ENCODE data around the gene FTCDNL1. TPM values are rescaled to one million over a fixed set of nuclear protein-coding genes. Genes with fewer than 3 reads are reported as not detected.

Gene FTCDNL1
- total RNA-seq, 2 donors from 2014 or later = 0.70 to 1.5 TPM

DNA sequence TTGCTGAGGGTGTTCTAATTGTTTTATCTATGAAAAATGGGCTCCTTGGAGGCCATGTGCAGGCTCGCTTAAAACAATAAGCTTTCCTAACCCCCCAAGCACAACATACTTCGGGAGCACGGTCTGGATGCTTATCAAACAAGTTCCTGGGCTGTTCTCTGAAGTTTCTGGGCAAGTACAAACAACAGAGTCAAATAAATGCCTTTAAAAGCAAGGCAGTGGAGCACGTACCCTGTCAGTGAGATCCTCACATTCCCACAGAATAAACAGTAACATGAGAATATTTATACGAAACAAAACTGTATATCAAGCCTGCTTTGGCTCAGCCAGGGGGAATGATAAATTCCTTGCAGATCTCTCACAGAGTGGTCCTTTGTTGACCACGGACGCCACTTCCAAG is 44.8 kb downstream of the FTCDNL1 start:
- Histone ChIP-seq H3K4me1 (ENCODE audit: control insufficient read depth, insufficient read depth, low read length) (no peaks in the 10 kb centered on the region), H3K4me3 (ENCODE audit: low read length) (no peak overlapping the region), H3K36me3 (ENCODE audit: control insufficient read depth, insufficient read depth, low read length) (no peaks in the 10 kb centered on the region), H3K27me3 (ENCODE audit: control insufficient read depth, insufficient read depth, low read length, poor library complexity, severe bottlenecking) (no peaks in the 10 kb centered on the region), H3K27ac (ENCODE audit: low read depth, low read length) (no peak overlapping the region), H3K9ac (ENCODE audit: extremely low read depth, low read length, poor library complexity, severe bottlenecking) (no peak overlapping the region), H3K9me3 (ENCODE audit: control insufficient read depth, low read length) (peaks cover 10% of the 10 kb centered on the region)
- Mint-ChIP-seq H3K36me3 (ENCODE audit: low read depth) (no peaks in the 10 kb centered on the region), H3K4me3 (no peak overlapping the region), H3K27ac (no peak overlapping the region), H3K4me1 (peaks cover 13% of the 10 kb centered on the region), H3K27me3 (ENCODE audit: insufficient read depth) (peaks cover 6% of the 10 kb centered on the region), H3K9me3 (peaks cover 12% of the 10 kb centered on the region)
- 74 to 89% methylated on average over 5 to 7 of the region's 7 CpGs for WGBS, 2 experiments (ENCODE audit: insufficient coverage in 1 of 2, insufficient read length in 1 of 2)
- TF ChIP-seq, protein P1, sequence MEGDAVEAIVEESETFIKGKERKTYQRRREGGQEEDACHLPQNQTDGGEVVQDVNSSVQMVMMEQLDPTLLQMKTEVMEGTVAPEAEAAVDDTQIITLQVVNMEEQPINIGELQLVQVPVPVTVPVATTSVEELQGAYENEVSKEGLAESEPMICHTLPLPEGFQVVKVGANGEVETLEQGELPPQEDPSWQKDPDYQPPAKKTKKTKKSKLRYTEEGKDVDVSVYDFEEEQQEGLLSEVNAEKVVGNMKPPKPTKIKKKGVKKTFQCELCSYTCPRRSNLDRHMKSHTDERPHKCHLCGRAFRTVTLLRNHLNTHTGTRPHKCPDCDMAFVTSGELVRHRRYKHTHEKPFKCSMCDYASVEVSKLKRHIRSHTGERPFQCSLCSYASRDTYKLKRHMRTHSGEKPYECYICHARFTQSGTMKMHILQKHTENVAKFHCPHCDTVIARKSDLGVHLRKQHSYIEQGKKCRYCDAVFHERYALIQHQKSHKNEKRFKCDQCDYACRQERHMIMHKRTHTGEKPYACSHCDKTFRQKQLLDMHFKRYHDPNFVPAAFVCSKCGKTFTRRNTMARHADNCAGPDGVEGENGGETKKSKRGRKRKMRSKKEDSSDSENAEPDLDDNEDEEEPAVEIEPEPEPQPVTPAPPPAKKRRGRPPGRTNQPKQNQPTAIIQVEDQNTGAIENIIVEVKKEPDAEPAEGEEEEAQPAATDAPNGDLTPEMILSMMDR (conservative IDR thresholded peaks at IDR 0.05) = no peak
- DNase-seq = no peak

DNA sequence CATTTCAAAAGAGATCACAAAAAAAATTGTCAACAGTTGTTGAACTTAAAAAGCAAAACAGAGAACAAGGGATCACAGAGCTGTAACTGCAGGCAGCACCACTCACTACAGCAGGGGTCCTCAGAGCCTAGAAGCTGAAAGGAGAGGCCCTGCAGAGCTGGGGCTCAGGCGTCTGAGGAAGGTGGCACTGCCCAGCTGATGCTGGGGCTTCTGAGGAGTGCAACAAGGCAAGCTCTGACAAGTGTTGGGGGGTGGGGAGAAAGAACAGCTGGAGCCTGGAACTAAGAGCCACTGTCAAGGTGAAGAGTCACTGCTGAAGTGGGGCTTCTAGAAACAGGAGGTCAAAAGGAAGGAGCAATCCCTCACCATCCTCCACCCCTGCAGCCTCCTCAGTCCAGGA is 46.2 kb downstream of the FTCDNL1 start:
- Histone ChIP-seq H3K27ac (ENCODE audit: low read depth, low read length) (peak overlapping the region; percentile 16), H3K9ac (ENCODE audit: extremely low read depth, low read length, poor library complexity, severe bottlenecking) (no peak overlapping the region), H3K27me3 (ENCODE audit: control insufficient read depth, insufficient read depth, low read length, poor library complexity, severe bottlenecking) (no peaks in the 10 kb centered on the region), H3K9me3 (ENCODE audit: control insufficient read depth, low read length) (peaks cover 10% of the 10 kb centered on the region), H3K4me3 (ENCODE audit: low read length) (peak overlapping the region; percentile 38), H3K4me1 (ENCODE audit: control insufficient read depth, insufficient read depth, low read length) (no peaks in the 10 kb centered on the region), H3K36me3 (ENCODE audit: control insufficient read depth, insufficient read depth, low read length) (no peaks in the 10 kb centered on the region)
- Mint-ChIP-seq H3K27me3 (ENCODE audit: insufficient read depth) (peaks cover 6% of the 10 kb centered on the region), H3K36me3 (ENCODE audit: low read depth) (no peaks in the 10 kb centered on the region), H3K4me1 (peaks cover 13% of the 10 kb centered on the region), H3K9me3 (peaks cover 12% of the 10 kb centered on the region), H3K27ac (no peak overlapping the region), H3K4me3 (no peak overlapping the region)
- peak; percentile 70 for DNase-seq
- TF ChIP-seq, protein P1 (conservative IDR thresholded peaks at IDR 0.05) = peak; percentile 19
- WGBS, 2 experiments (ENCODE audit: insufficient coverage in 1 of 2, insufficient read length in 1 of 2) = 18% methylated on average over 1 of the region's 1 CpG; no CpG with 5 or more reads in 1 of the 2 experiments

DNA sequence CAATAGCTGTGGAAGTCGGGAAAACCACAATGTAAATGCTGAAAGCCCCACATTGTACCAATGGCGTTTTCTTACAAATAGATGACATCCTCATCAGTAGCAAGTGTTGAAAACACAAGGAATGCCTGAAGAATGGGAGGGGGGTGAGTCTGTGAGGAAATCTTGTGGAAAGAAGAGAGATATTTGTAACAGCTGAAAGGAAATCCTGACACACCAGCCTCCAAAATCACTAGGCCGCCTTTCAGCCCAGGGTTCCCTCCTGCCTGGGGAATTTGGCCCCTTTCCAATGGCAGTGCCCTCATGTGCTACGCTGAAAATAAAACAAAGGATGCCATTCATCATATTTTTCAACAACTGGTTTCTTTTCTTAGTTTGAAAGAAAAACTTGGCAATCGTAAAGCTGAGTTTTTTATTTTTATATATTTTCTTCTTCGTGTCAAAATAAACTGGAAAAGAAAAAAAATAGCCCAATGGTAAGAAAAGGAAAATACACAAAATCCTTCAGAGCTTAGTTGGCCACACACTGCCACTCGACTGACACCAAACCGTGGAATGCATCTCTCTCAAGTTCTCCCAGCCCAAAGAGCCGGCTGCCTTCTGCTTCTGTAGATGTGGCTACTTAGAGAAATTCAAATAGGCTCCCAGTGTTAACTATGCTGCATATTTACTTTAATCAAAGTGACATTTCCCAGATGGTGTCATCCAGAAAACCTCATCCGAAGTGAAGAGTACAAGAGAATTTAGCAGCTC is 52.0 kb downstream of the FTCDNL1 start:
- Mint-ChIP-seq H3K4me3 (no peak overlapping the region), H3K4me1 (peaks cover 10% of the 10 kb centered on the region), H3K27ac (no peak overlapping the region), H3K9me3 (no peaks in the 10 kb centered on the region), H3K27me3 (ENCODE audit: insufficient read depth) (no peaks in the 10 kb centered on the region), H3K36me3 (ENCODE audit: low read depth) (no peaks in the 10 kb centered on the region)
- Histone ChIP-seq H3K4me1 (ENCODE audit: control insufficient read depth, insufficient read depth, low read length) (no peaks in the 10 kb centered on the region), H3K27me3 (ENCODE audit: control insufficient read depth, insufficient read depth, low read length, poor library complexity, severe bottlenecking) (no peaks in the 10 kb centered on the region), H3K36me3 (ENCODE audit: control insufficient read depth, insufficient read depth, low read length) (no peaks in the 10 kb centered on the region), H3K9me3 (ENCODE audit: control insufficient read depth, low read length) (no peaks in the 10 kb centered on the region), H3K4me3 (ENCODE audit: low read length) (no peak overlapping the region), H3K27ac (ENCODE audit: low read depth, low read length) (peak overlapping the region; percentile 29), H3K9ac (ENCODE audit: extremely low read depth, low read length, poor library complexity, severe bottlenecking) (no peak overlapping the region)
- 70 to 91% methylated on average over 3 to 10 of the region's 10 CpGs for whole genome bisulfite sequencing, 2 experiments (ENCODE audit: insufficient coverage in 1 of 2, insufficient read length in 1 of 2)
- no peak for DNase-seq
- TF ChIP-seq, protein P1 (conservative IDR thresholded peaks at IDR 0.05) = no peak

All from endodermal cell (in vitro differentiated cells).